Measurements from ENCODE around the gene STK40. TPM values are rescaled to one million over a fixed set of nuclear protein-coding genes. Genes with fewer than 3 reads are reported as not detected.

The STK40 gene, protein sequence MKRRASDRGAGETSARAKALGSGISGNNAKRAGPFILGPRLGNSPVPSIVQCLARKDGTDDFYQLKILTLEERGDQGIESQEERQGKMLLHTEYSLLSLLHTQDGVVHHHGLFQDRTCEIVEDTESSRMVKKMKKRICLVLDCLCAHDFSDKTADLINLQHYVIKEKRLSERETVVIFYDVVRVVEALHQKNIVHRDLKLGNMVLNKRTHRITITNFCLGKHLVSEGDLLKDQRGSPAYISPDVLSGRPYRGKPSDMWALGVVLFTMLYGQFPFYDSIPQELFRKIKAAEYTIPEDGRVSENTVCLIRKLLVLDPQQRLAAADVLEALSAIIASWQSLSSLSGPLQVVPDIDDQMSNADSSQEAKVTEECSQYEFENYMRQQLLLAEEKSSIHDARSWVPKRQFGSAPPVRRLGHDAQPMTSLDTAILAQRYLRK
- 0.39 and 1.2 TPM in 2 replicates for polyA plus RNA-seq

GRCh38 chr1:36385410-36386264, at the start of gene STK40:
Gene STK40 (minus strand): TSS chr1:36385924. CDS start chr1:36361332, 24,592 bp downstream.

GRCh38 chr1:36397378-36398230, 11.9 kb upstream of the STK40 start, which contains the start of gene LSM10:
Gene LSM10 (minus strand): TSS chr1:36397908. CDS start chr1:36394129, 3,779 bp downstream.

GRCh38 chr1:36323636-36324352, 61.9 kb downstream of the STK40 start, which contains the start of gene EVA1B:
Gene EVA1B (minus strand): TSS chr1:36323645. CDS start chr1:36323037, 608 bp downstream.

DNA sequence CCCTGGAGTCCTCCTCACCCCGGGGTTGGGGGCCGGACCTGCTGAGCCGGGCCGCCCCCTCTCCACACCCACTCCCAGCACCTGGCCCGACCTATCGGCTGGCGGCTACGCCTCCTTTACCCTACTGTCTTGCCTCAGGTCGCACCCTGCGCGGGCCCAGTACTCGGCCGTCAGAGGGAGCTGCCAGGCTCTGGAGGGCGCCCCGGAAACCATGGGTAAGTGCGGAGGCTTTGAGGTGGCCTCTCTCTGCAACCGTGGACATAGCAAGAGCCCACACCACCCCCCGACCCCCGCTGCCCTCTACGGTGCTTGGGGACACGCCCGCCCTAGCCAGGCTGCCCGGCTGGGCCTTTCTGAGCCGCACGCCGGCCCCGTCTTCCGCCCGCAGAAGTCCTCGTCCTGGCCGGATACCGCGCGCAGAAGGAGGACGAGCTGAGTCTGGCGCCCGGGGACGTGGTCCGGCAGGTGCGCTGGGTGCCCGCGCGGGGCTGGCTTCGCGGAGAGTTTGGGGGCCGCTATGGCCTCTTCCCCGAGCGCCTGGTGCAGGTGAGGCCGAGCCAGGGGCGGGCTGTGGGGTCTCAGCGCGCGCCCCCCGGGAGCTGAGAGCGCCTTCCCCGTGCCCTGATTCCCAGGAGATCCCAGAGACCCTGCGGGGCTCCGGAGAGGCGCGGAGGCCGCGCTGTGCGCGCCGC, 79.4 kb downstream of the STK40 start, which contains the start of gene SH3D21:
TSS of gene SH3D21 (plus strand) at position 159 of the 692 bp plus-strand sequence. CDS start at position 212, 53 bp downstream.

Other genes starting within 250 kb of the STK40 start
- gene TRAPPC3, start 236.4 kb downstream of the STK40 start, polyA plus RNA-seq: 18.7 and 23.2 TPM in 2 replicates
- 32.5 and 33.0 TPM in 2 replicates for gene MAP7D1, start 229.8 kb downstream of the STK40 start, polyA plus RNA-seq
- gene THRAP3, start 161.5 kb downstream of the STK40 start, polyA plus RNA-seq: 44.4 and 61.2 TPM in 2 replicates
- 0.13 and 0.73 TPM in 2 replicates for gene SH3D21, start 79.6 kb downstream of the STK40 start, polyA plus RNA-seq
- gene EVA1B, start 62.3 kb downstream of the STK40 start, polyA plus RNA-seq: 0.24 TPM in 1 of 2 replicates, not detected in the other
- gene LSM10, start 12.0 kb upstream of the STK40 start, polyA plus RNA-seq: 37.8 and 55.1 TPM in 2 replicates
- gene OSCP1, start 64.5 kb upstream of the STK40 start, polyA plus RNA-seq: 51.8 and 57.1 TPM in 2 replicates
- gene MRPS15, start 78.5 kb upstream of the STK40 start, polyA plus RNA-seq: 90.8 and 109 TPM in 2 replicates
- not detected in 2 replicates for gene CSF3R, start 97.0 kb upstream of the STK40 start, polyA plus RNA-seq